Endothelial cell of umbilical vein (primary cell): Measurements from ENCODE around the gene KRTAP10-10.

ENCODE experiments used
- CTCF ChIP-seq, 2 donors: IDR thresholded peaks; 1 replicate in 1 of 2; 2 replicates in 1 of 2; pipeline ENCODE4 v1.5.1; 2011; ENCODE audit warnings: low read length in 2 of 2, mild to moderate bottlenecking in 2 of 2, moderate library complexity in 2 of 2, control low read depth in 1 of 2, inconsistent platforms in 1 of 2, low read depth in 1 of 2; ENCODE audit not compliant: insufficient read depth in 1 of 2; ENCODE audit errors: extremely low read depth in 1 of 2
- POLR2A ChIP-seq: IDR thresholded peaks from 2 replicates; pipeline ENCODE4 v1.6.1; 2012; ENCODE audit warnings: low read depth, mild to moderate bottlenecking, control low read depth, low read length
- POLR2AphosphoS5 ChIP-seq: IDR thresholded peaks from 2 replicates; pipeline ENCODE4 v1.6.1; 2012; ENCODE audit warnings: low read depth, mild to moderate bottlenecking, control low read depth, low read length, moderate library complexity; ENCODE audit not compliant: insufficient read depth

GRCh38 chr21:44589586-44590305, 47.4 kb upstream of the KRTAP10-10 start:
- no peak for TF ChIP-seq POLR2A
- TF ChIP-seq POLR2AphosphoS5: no peak
- TF ChIP-seq CTCF (IDR thresholded peaks at IDR 0.05; ENCODE audit: extremely low read depth in 1 of 2, insufficient read depth in 1 of 2, low read depth in 1 of 2, low read length in 2 of 2): no peak
